ENCODE measurements around the gene NCK2.
"Not testable (repeated sequence)": the region's sequence is repeated elsewhere in the genome, so short reads cannot be mapped to it uniquely, and the experiment has no call there.

The NCK2 gene

GRCh38 chr2:105754011-105754410 lies 9.3 kb downstream of the NCK2 start:
- DNase-seq (ENCODE audit: low read depth in 2 of 3, low spot score in 2 of 3), result no peak

- DNase-seq (ENCODE audit: low read depth in 2 of 3, low spot score in 2 of 3), result no peak
These were observed 10.3 kb downstream of the NCK2 start for GRCh38 chr2:105754994-105755393.

GRCh38 chr2:105755895-105756294 lies 11.2 kb downstream of the NCK2 start:
- DNase-seq (ENCODE audit: low read depth in 2 of 3, low spot score in 2 of 3), result no peak

GRCh38 chr2:105756435-105756834 lies 11.7 kb downstream of the NCK2 start:
- DNase-seq (ENCODE audit: low read depth in 2 of 3, low spot score in 2 of 3), result no peak

- DNase-seq (ENCODE audit: low read depth in 2 of 3, low spot score in 2 of 3), result not testable (repeated sequence)
These were observed 12.2 kb downstream of the NCK2 start for GRCh38 chr2:105756865-105757264.

GRCh38 chr2:105757433-105757832 lies 12.7 kb downstream of the NCK2 start:
- DNase-seq (ENCODE audit: low read depth in 2 of 3, low spot score in 2 of 3), result no peak

GRCh38 chr2:105760191-105760590 lies 15.5 kb downstream of the NCK2 start:
- no peak for DNase-seq (ENCODE audit: low read depth in 2 of 3, low spot score in 2 of 3)

GRCh38 chr2:105760639-105761337 lies 16.1 kb downstream of the NCK2 start:
- no peak for DNase-seq (ENCODE audit: low read depth in 2 of 3, low spot score in 2 of 3)

GRCh38 chr2:105761931-105762515 lies 17.3 kb downstream of the NCK2 start:
- DNase-seq (ENCODE audit: low read depth in 2 of 3, low spot score in 2 of 3), result no peak

- no peak for DNase-seq (ENCODE audit: low read depth in 2 of 3, low spot score in 2 of 3)
These were observed 18.4 kb downstream of the NCK2 start for GRCh38 chr2:105763076-105763475.

- no peak for DNase-seq (ENCODE audit: low read depth in 2 of 3, low spot score in 2 of 3)
These were observed 19.3 kb downstream of the NCK2 start for GRCh38 chr2:105764059-105764458.

- no peak for DNase-seq (ENCODE audit: low read depth in 2 of 3, low spot score in 2 of 3)
These were observed 20.9 kb downstream of the NCK2 start for GRCh38 chr2:105765415-105766299.

- DNase-seq (ENCODE audit: low read depth in 2 of 3, low spot score in 2 of 3), result no peak
These were observed 21.7 kb downstream of the NCK2 start for GRCh38 chr2:105766300-105766866.

GRCh38 chr2:105768176-105768575 lies 23.5 kb downstream of the NCK2 start:
- no peak for DNase-seq (ENCODE audit: low read depth in 2 of 3, low spot score in 2 of 3)

- no peak for DNase-seq (ENCODE audit: low read depth in 2 of 3, low spot score in 2 of 3)
These were observed 24.3 kb downstream of the NCK2 start for GRCh38 chr2:105768961-105769452.

GRCh38 chr2:105769504-105769903 lies 24.8 kb downstream of the NCK2 start:
- no peak for DNase-seq (ENCODE audit: low read depth in 2 of 3, low spot score in 2 of 3)

- DNase-seq (ENCODE audit: low read depth in 2 of 3, low spot score in 2 of 3), result no peak
These were observed 25.4 kb downstream of the NCK2 start for GRCh38 chr2:105770149-105770548.

GRCh38 chr2:105771291-105771690 lies 26.6 kb downstream of the NCK2 start:
- DNase-seq (ENCODE audit: low read depth in 2 of 3, low spot score in 2 of 3), result not testable (repeated sequence)

- no peak for DNase-seq (ENCODE audit: low read depth in 2 of 3, low spot score in 2 of 3)
These were observed 27.1 kb downstream of the NCK2 start for GRCh38 chr2:105771836-105772235.

- no peak for DNase-seq (ENCODE audit: low read depth in 2 of 3, low spot score in 2 of 3)
These were observed 27.6 kb downstream of the NCK2 start for GRCh38 chr2:105772362-105772761.

- no peak for DNase-seq (ENCODE audit: low read depth in 2 of 3, low spot score in 2 of 3)
These were observed 28.9 kb downstream of the NCK2 start for GRCh38 chr2:105773568-105773967.

Measured in activated CD8-positive, alpha-beta memory T cell treated with anti-CD3 and anti-CD28 coated beads for 48 hours (primary cell).